HepG2 (cell line): ENCODE measurements around the gene CASKIN2. TPM values are rescaled to one million over a fixed set of nuclear protein-coding genes. Genes with fewer than 3 reads are reported as not detected.

Source experiments
- BCL3 ChIP-seq: sonication (generic); formaldehyde crosslinking; IDR thresholded peaks from 2 replicates; pipeline ENCODE4 v1.5.1; 2020; ENCODE audit warnings: mild to moderate bottlenecking, missing genetic modification reagents, moderate library complexity
- CREB3 ChIP-seq: sonication (generic); formaldehyde crosslinking; IDR thresholded peaks from 2 replicates; pipeline ENCODE4 v1.5.0; 2020; ENCODE audit warnings: missing genetic modification reagents
- GABPA ChIP-seq, 2 experiments: IDR thresholded peaks; 2 replicates each; pipeline ENCODE4 v1.6.1; 2011 to 2016; ENCODE audit warnings: low read depth in 2 of 2, low read length in 1 of 2, missing biosample characterization in 1 of 2, missing genetic modification characterization in 1 of 2
- HNF4A ChIP-seq: sonication (generic); formaldehyde crosslinking; IDR thresholded peaks from 2 replicates; pipeline ENCODE4 v1.4.0; 2020; ENCODE audit warnings: missing genetic modification reagents
- KAT2B ChIP-seq: fragments of 150-350 bp; IDR thresholded peaks from 2 replicates; pipeline ENCODE4 v1.6.1; 2014; ENCODE audit warnings: low read depth, low read length, borderline replicate concordance
- MAZ ChIP-seq, 2 experiments: sonication (generic) in 1 of 2; formaldehyde crosslinking in 1 of 2; IDR thresholded peaks; 2 replicates each; pipeline versions ENCODE4 v1.5.0 to v1.6.1; 2012 to 2020; ENCODE audit warnings: low read depth in 2 of 2, mild to moderate bottlenecking in 2 of 2, borderline replicate concordance in 1 of 2, improper control_type of control experiment in 1 of 2, low read length in 1 of 2, missing genetic modification reagents in 1 of 2, moderate library complexity in 1 of 2
- NCOA5 ChIP-seq: sonication (generic); formaldehyde crosslinking; IDR thresholded peaks from 2 replicates; pipeline ENCODE4 v1.4.0; 2020; ENCODE audit warnings: missing genetic modification reagents
- NONO ChIP-seq, 2 experiments: fragments of 450-650 bp in 1 of 2; sonication (generic) in 1 of 2; formaldehyde crosslinking in 1 of 2; IDR thresholded peaks in 1 of 2; conservative IDR thresholded peaks in 1 of 2; 2 replicates each; pipeline versions ENCODE4 v1.6.1 to v1.8.0; 2017 to 2022; ENCODE audit warnings: mild to moderate bottlenecking in 1 of 2, missing genetic modification reagents in 1 of 2, moderate library complexity in 1 of 2
- NR2F1 ChIP-seq, 2 experiments: fragments of 450-650 bp in 1 of 2; formaldehyde crosslinking in 1 of 2; IDR thresholded peaks; 2 replicates each; pipeline versions ENCODE4 v1.5.0 to v1.6.1; 2016 to 2020; ENCODE audit warnings: mild to moderate bottlenecking in 1 of 2, missing compliant biosample characterization in 1 of 2, missing genetic modification reagents in 1 of 2, moderate library complexity in 1 of 2
- PATZ1 ChIP-seq: sonication (generic); formaldehyde crosslinking; IDR thresholded peaks from 2 replicates; pipeline ENCODE4 v1.4.0; 2020; ENCODE audit warnings: missing genetic modification reagents
- PCBP1 ChIP-seq: fragments of 200-400 bp; formaldehyde crosslinking; IDR thresholded peaks from 2 replicates; pipeline ENCODE4 v1.6.1; 2017; ENCODE audit warnings: mild to moderate bottlenecking, low read depth, low read length, borderline replicate concordance
- POLR2A ChIP-seq, 2 experiments: IDR thresholded peaks; 2 replicates each; pipeline ENCODE4 v1.6.1; 2011; ENCODE audit warnings: low read depth in 2 of 2, low read length in 2 of 2, mild to moderate bottlenecking in 1 of 2, moderate library complexity in 1 of 2; ENCODE audit not compliant: insufficient read depth in 1 of 2
- SPEN ChIP-seq: sonication (generic); formaldehyde crosslinking; IDR thresholded peaks from 2 replicates; pipeline ENCODE4 v1.5.1; 2020; ENCODE audit warnings: low read depth, mild to moderate bottlenecking, missing genetic modification reagents
- ZBTB39 ChIP-seq: sonication (generic); formaldehyde crosslinking; IDR thresholded peaks from 2 replicates; pipeline ENCODE4 v1.5.0; 2020; ENCODE audit warnings: missing genetic modification reagents
- ZBTB8A ChIP-seq: sonication (generic); formaldehyde crosslinking; IDR thresholded peaks from 2 replicates; pipeline ENCODE4 v1.4.0; 2020; ENCODE audit warnings: mild to moderate bottlenecking, low read depth, missing genetic modification reagents, borderline replicate concordance
- ZNF121 ChIP-seq: sonication (generic); formaldehyde crosslinking; IDR thresholded peaks from 2 replicates; pipeline ENCODE4 v1.5.0; 2020; ENCODE audit warnings: mild to moderate bottlenecking, missing genetic modification reagents
- ZNF274 ChIP-seq: sonication (generic); formaldehyde crosslinking; IDR thresholded peaks from 2 replicates; pipeline ENCODE4 v1.5.1; 2020; ENCODE audit warnings: mild to moderate bottlenecking, missing genetic modification reagents
- ZNF552 ChIP-seq: sonication (generic); formaldehyde crosslinking; IDR thresholded peaks from 2 replicates; pipeline ENCODE4 v1.9.0; 2022; ENCODE audit warnings: missing genetic modification reagents, mild to moderate bottlenecking, borderline replicate concordance
- ZNF839 ChIP-seq: sonication (generic); formaldehyde crosslinking; IDR thresholded peaks from 2 replicates; pipeline ENCODE4 v1.4.0; 2020; ENCODE audit warnings: missing genetic modification reagents, mild to moderate bottlenecking, borderline replicate concordance
- ZSCAN30 ChIP-seq: sonication (generic); formaldehyde crosslinking; IDR thresholded peaks from 2 replicates; pipeline ENCODE4 v1.5.0; 2020; ENCODE audit warnings: mild to moderate bottlenecking, missing genetic modification reagents
- polyA plus RNA-seq, 8 experiments: library from polyadenylated mRNA; depleted of rRNA in 3 of 8; stranded (reverse) in 7 of 8; unstranded in 1 of 8; fragments of >200 nt; fragmentation: Illumina TruSeq in 4 of 8; extraction: Trizol in 4 of 8; gene quantifications; 2 replicates each; pipeline versions ENCODE4 v1.2.1 to v1.2.3, GENCODE V29; 2011 to 2016; ENCODE audit warnings: low read depth in 4 of 8, missing spikeins in 1 of 8, mixed read lengths in 1 of 8; ENCODE audit not compliant: insufficient read depth in 1 of 8
- total RNA-seq, 5 experiments: library from RNA; depleted of rRNA; stranded (reverse); fragments of >200 nt; fragmentation: Illumina TruSeq; extraction: Trizol; gene quantifications; 2 replicates each; pipeline ENCODE4 v1.2.3, GENCODE V29; 2016; ENCODE audit warnings: low read depth in 1 of 5

Gene CASKIN2
- total and polyA plus RNA-seq, 2 of the 13 experiments (the other 11 are each of a cell fraction or from before 2014, with no cell fraction given) = 5.2 to 7.8 TPM

- TF ChIP-seq MAZ (IDR thresholded peaks at IDR 0.05; ENCODE audit: borderline replicate concordance, low read depth, low read length) = no peak
- TF ChIP-seq MAZ (CRISPR knock-in tag; IDR thresholded peaks at IDR 0.05; ENCODE audit: low read depth) = no peak
- no peak for TF ChIP-seq CREB3 (CRISPR knock-in tag)
- no peak for TF ChIP-seq NCOA5 (CRISPR knock-in tag)
- peak; percentile 22; the same call in 1 of the 2 replicates for TF ChIP-seq PATZ1
- 0 out of 2 replicates have a peak, but pooled peaks have one; percentile 60 for TF ChIP-seq ZNF274 (CRISPR knock-in tag)
- TF ChIP-seq POLR2A (IDR thresholded peaks at IDR 0.05; ENCODE audit: insufficient read depth in 1 of 2, low read depth in 2 of 2, low read length in 2 of 2) = no peak
- TF ChIP-seq ZNF552 = no peak
- TF ChIP-seq ZBTB39 = no peak
- TF ChIP-seq ZBTB8A (CRISPR knock-in tag) = no peak
- no peak for TF ChIP-seq GABPA (IDR thresholded peaks at IDR 0.05; ENCODE audit: low read depth, low read length)
- TF ChIP-seq GABPA (CRISPR knock-in tag; IDR thresholded peaks at IDR 0.05; ENCODE audit: low read depth) = no peak
- TF ChIP-seq NR2F1 (CRISPR knock-in tag; IDR thresholded peaks at IDR 0.05) = no peak
- TF ChIP-seq PCBP1 = 0 out of 2 replicates have a peak, but pooled peaks have one; percentile 81
- TF ChIP-seq HNF4A (CRISPR knock-in tag) = no peak
- TF ChIP-seq KAT2B = no peak
- no peak for TF ChIP-seq ZNF839 (CRISPR knock-in tag)
- TF ChIP-seq BCL3 = 0 out of 2 replicates have a peak, but pooled peaks have one; percentile 41
- no peak for TF ChIP-seq SPEN (CRISPR knock-in tag)
- no peak for TF ChIP-seq NONO (IDR thresholded peaks at IDR 0.05)
- 0 out of 2 replicates have a peak, but pooled peaks have one; percentile 17 for TF ChIP-seq NONO (CRISPR knock-in tag; conservative IDR thresholded peaks at IDR 0.05)
- no peak for TF ChIP-seq ZSCAN30
- no peak for TF ChIP-seq ZNF121 (CRISPR knock-in tag)
Observed at GRCh38 chr17:75516619-75517296, 1.4 kb upstream of the CASKIN2 start (continued).
